Globus pallidus (tissue), 1 donor: ENCODE measurements around the gene NPAS3.

Source experiments
- DNase-seq: peaks from one replicate; pipeline ENCODE4 v3.0.0-alpha.2; 2015; ENCODE audit warnings: low spot score

Gene NPAS3

GRCh38 chr14:33381717-33382116, 443.0 kb downstream of the NPAS3 start:
- no peak for DNase-seq

GRCh38 chr14:33386140-33386539, 447.5 kb downstream of the NPAS3 start:
- no peak for DNase-seq

GRCh38 chr14:33386781-33387180, 448.1 kb downstream of the NPAS3 start:
- no peak for DNase-seq

GRCh38 chr14:33390335-33390734, 451.7 kb downstream of the NPAS3 start:
- no peak for DNase-seq

- DNase-seq: no peak
These were observed 454.7 kb downstream of the NPAS3 start for GRCh38 chr14:33393231-33393894.

- DNase-seq: no peak
These were observed 455.3 kb downstream of the NPAS3 start for GRCh38 chr14:33393895-33394368.

GRCh38 chr14:33401311-33401710, 462.6 kb downstream of the NPAS3 start:
- DNase-seq: no peak

GRCh38 chr14:33402604-33403003, 463.9 kb downstream of the NPAS3 start:
- DNase-seq: no peak

GRCh38 chr14:33404054-33404453, 465.4 kb downstream of the NPAS3 start:
- no peak for DNase-seq

- DNase-seq: no peak
These were observed 466.4 kb downstream of the NPAS3 start for GRCh38 chr14:33404964-33405574.

GRCh38 chr14:33406766-33407165, 468.1 kb downstream of the NPAS3 start:
- no peak for DNase-seq

- DNase-seq: no peak
These were observed 469.6 kb downstream of the NPAS3 start for GRCh38 chr14:33408291-33408690.

- DNase-seq: no peak
These were observed 473.8 kb downstream of the NPAS3 start for GRCh38 chr14:33412450-33412849.

- no peak for DNase-seq
These were observed 474.7 kb downstream of the NPAS3 start for GRCh38 chr14:33413381-33413780.

- DNase-seq: no peak
These were observed 475.4 kb downstream of the NPAS3 start for GRCh38 chr14:33414041-33414440.

GRCh38 chr14:33420051-33420627, 481.5 kb downstream of the NPAS3 start:
- DNase-seq: no peak

GRCh38 chr14:33430414-33431035, 491.8 kb downstream of the NPAS3 start:
- DNase-seq: no peak

- DNase-seq: peak; percentile 39
These were observed 493.8 kb downstream of the NPAS3 start for GRCh38 chr14:33432407-33433023.

- DNase-seq: no peak
These were observed 494.7 kb downstream of the NPAS3 start for GRCh38 chr14:33433396-33433795.

GRCh38 chr14:33435911-33436689, 497.4 kb downstream of the NPAS3 start:
- DNase-seq: no peak

GRCh38 chr14:33441633-33442032, 503.0 kb downstream of the NPAS3 start:
- DNase-seq: no peak

- DNase-seq: no peak
These were observed 505.5 kb downstream of the NPAS3 start for GRCh38 chr14:33444136-33444535.
